ENCODE data around the gene FAAH.
A peak's percentile ranks its signal among the peaks of the same experiment; 100 is the strongest.

FAAH gene

GRCh38 chr1:46422261-46422871 is 28.2 kb downstream of the FAAH start:
- TF ChIP-seq POLR2A (IDR thresholded peaks at IDR 0.05; ENCODE audit: low read length) (no peak), GATA1 (IDR thresholded peaks at IDR 0.05; ENCODE audit: low read depth, low read length) (no peak)
- DNase-seq = no peak

GRCh38 chr1:46423574-46424240 is 29.6 kb downstream of the FAAH start:
- DNase-seq = no peak
- TF ChIP-seq GATA1 (IDR thresholded peaks at IDR 0.05; ENCODE audit: low read depth, low read length) (no peak), POLR2A (IDR thresholded peaks at IDR 0.05; ENCODE audit: low read length) (no peak)

- TF ChIP-seq GATA1 (IDR thresholded peaks at IDR 0.05; ENCODE audit: low read depth, low read length) (no peak), POLR2A (IDR thresholded peaks at IDR 0.05; ENCODE audit: low read length) (no peak)
- no peak for DNase-seq
These were observed 30.6 kb downstream of the FAAH start for GRCh38 chr1:46424730-46425129.

GRCh38 chr1:46425726-46426125 is 31.6 kb downstream of the FAAH start:
- TF ChIP-seq GATA1 (IDR thresholded peaks at IDR 0.05; ENCODE audit: low read depth, low read length) = no peak
- TF ChIP-seq POLR2A (IDR thresholded peaks at IDR 0.05; ENCODE audit: low read length) = no peak
- no peak for DNase-seq

GRCh38 chr1:46427541-46427940 is 33.4 kb downstream of the FAAH start:
- no peak for TF ChIP-seq GATA1 (IDR thresholded peaks at IDR 0.05; ENCODE audit: low read depth, low read length)
- TF ChIP-seq POLR2A (IDR thresholded peaks at IDR 0.05; ENCODE audit: low read length) = no peak
- no peak for DNase-seq

GRCh38 chr1:46429436-46429835 is 35.3 kb downstream of the FAAH start:
- DNase-seq = no peak
- TF ChIP-seq GATA1 (IDR thresholded peaks at IDR 0.05; ENCODE audit: low read depth, low read length) (no peak), POLR2A (IDR thresholded peaks at IDR 0.05; ENCODE audit: low read length) (no peak)

GRCh38 chr1:46431695-46432094 is 37.6 kb downstream of the FAAH start:
- DNase-seq = no peak
- no peak for TF ChIP-seq GATA1 (IDR thresholded peaks at IDR 0.05; ENCODE audit: low read depth, low read length)
- no peak for TF ChIP-seq POLR2A (IDR thresholded peaks at IDR 0.05; ENCODE audit: low read length)

GRCh38 chr1:46432781-46433327 is 38.7 kb downstream of the FAAH start:
- no peak for DNase-seq
- TF ChIP-seq POLR2A (IDR thresholded peaks at IDR 0.05; ENCODE audit: low read length) (no peak), GATA1 (IDR thresholded peaks at IDR 0.05; ENCODE audit: low read depth, low read length) (no peak)

GRCh38 chr1:46434358-46434757 is 40.2 kb downstream of the FAAH start:
- TF ChIP-seq GATA1 (IDR thresholded peaks at IDR 0.05; ENCODE audit: low read depth, low read length) = no peak
- DNase-seq = no peak

GRCh38 chr1:46436844-46437243 is 42.7 kb downstream of the FAAH start:
- no peak for TF ChIP-seq POLR2A (IDR thresholded peaks at IDR 0.05; ENCODE audit: low read length)
- TF ChIP-seq GATA1 (IDR thresholded peaks at IDR 0.05; ENCODE audit: low read depth, low read length) = no peak
- no peak for DNase-seq

- DNase-seq = peak; percentile 77 to 85
- TF ChIP-seq POLR2A (IDR thresholded peaks at IDR 0.05; ENCODE audit: low read length) (no peak), GATA1 (IDR thresholded peaks at IDR 0.05; ENCODE audit: low read depth, low read length) (no peak)
These were observed 43.6 kb downstream of the FAAH start for GRCh38 chr1:46437723-46438122.

GRCh38 chr1:46438346-46438745 is 44.2 kb downstream of the FAAH start:
- no peak for TF ChIP-seq POLR2A (IDR thresholded peaks at IDR 0.05; ENCODE audit: low read length)
- TF ChIP-seq GATA1 (IDR thresholded peaks at IDR 0.05; ENCODE audit: low read depth, low read length) = no peak
- no peak for DNase-seq

GRCh38 chr1:46440478-46440877 is 46.4 kb downstream of the FAAH start:
- TF ChIP-seq GATA1 (IDR thresholded peaks at IDR 0.05; ENCODE audit: low read depth, low read length) (no peak), POLR2A (IDR thresholded peaks at IDR 0.05; ENCODE audit: low read length) (no peak)
- no peak for DNase-seq

- TF ChIP-seq POLR2A (IDR thresholded peaks at IDR 0.05; ENCODE audit: low read length) (no peak), GATA1 (IDR thresholded peaks at IDR 0.05; ENCODE audit: low read depth, low read length) (no peak)
These were observed 48.4 kb downstream of the FAAH start for GRCh38 chr1:46442317-46443161.

More at GRCh38 chr1:46442317-46443161, 48.4 kb downstream of the FAAH start:
- DNase-seq = peak; percentile 91 to 92
